Lung (tissue), 12 donors: ENCODE results near the gene PALS1. TPM values are rescaled to one million over a fixed set of nuclear protein-coding genes. Genes with fewer than 3 reads are reported as not detected.

Experiments
- ATAC-seq: fragments of 200-7000 bp; cut with Tn5 transposase; one replicate; pipeline ENCODE4 v1.9.1; 2020; ENCODE audit warnings: moderate number of reproducible peaks; ENCODE audit not compliant: insufficient read depth, low FRiP score
- DNase-seq, 3 donors: peaks; one replicate each; pipeline ENCODE4 v3.0.0-alpha.2; 2013 to 2017
- H3K27ac ChIP-seq, 2 donors: one replicate each; pipeline ENCODE4 v1.5.1; 2013; ENCODE audit warnings: mild to moderate bottlenecking in 2 of 2, moderate library complexity in 2 of 2, control low read depth in 1 of 2, inconsistent platforms in 1 of 2, low read depth in 1 of 2, low read length in 1 of 2
- H3K27me3 ChIP-seq, 3 donors: one replicate each; pipeline ENCODE4 v1.5.1; 2013; ENCODE audit warnings: low read length in 2 of 3; ENCODE audit not compliant: control insufficient read depth in 3 of 3, insufficient read depth in 3 of 3
- H3K36me3 ChIP-seq, 4 donors: one replicate each; pipeline ENCODE4 v1.5.1; 2013; ENCODE audit warnings: low read length in 4 of 4, mild to moderate bottlenecking in 1 of 4, moderate library complexity in 1 of 4; ENCODE audit not compliant: control insufficient read depth in 4 of 4, insufficient read depth in 4 of 4
- H3K4me1 ChIP-seq, 5 donors: one replicate each; pipeline ENCODE4 v1.5.1; 2013; ENCODE audit warnings: low read length in 5 of 5, mild to moderate bottlenecking in 2 of 5, moderate library complexity in 1 of 5; ENCODE audit not compliant: control insufficient read depth in 5 of 5, insufficient read depth in 5 of 5
- H3K4me3 ChIP-seq: one replicate; pipeline ENCODE4 v1.5.1; 2013; ENCODE audit warnings: mild to moderate bottlenecking, control low read depth, moderate library complexity
- H3K9ac ChIP-seq, 2 donors: one replicate each; pipeline ENCODE4 v1.5.1; 2013; ENCODE audit warnings: low read length in 2 of 2, control low read depth in 1 of 2; ENCODE audit not compliant: insufficient read depth in 1 of 2
- H3K9me3 ChIP-seq, 4 donors: one replicate each; pipeline ENCODE4 v1.5.1; 2013; ENCODE audit warnings: low read length in 3 of 4, mild to moderate bottlenecking in 1 of 4, moderate library complexity in 1 of 4; ENCODE audit not compliant: control insufficient read depth in 4 of 4, insufficient read depth in 3 of 4
- CTCF ChIP-seq: IDR thresholded peaks from 2 replicates; pipeline ENCODE4 v1.5.1; 2012; ENCODE audit warnings: mild to moderate bottlenecking; ENCODE audit errors: control extremely low read depth, extremely low read depth
- WGBS, 2 donors: extraction: QIAGEN DNeasy Blood & Tissue Kit; methylation state at CpG; one replicate each; pipeline ENCODE4 v1.1.7; 2013; 5-methylcytosine and 5-hydroxymethylcytosine counted together
- polyA plus RNA-seq, 2 donors: library from polyadenylated mRNA; stranded (reverse); fragments of 200-250 nt; gene quantifications; one replicate each; pipeline ENCODE4 v1.2.1, GENCODE V29; 2013
- total RNA-seq, 2 donors: library from RNA; depleted of rRNA in 1 of 2; stranded (reverse); fragments of >200 nt in 1 of 2; gene quantifications; one replicate each; pipeline ENCODE4 v1.2.1, GENCODE V29; 2014 to 2021
- donor health status: control.
- donor health status: control.
- donor health status: Bipolar disorder and iron deficiency.
- donor health status: healthy.
- donor health status: DM: yes; HTN: yes; CAD: no.

Gene PALS1
- total and polyA plus RNA-seq, 4 donors = 6.1 to 45.7 (median 17.4) TPM

GRCh38 chr14:67195279-67195678 is 46.0 kb upstream of the PALS1 start:
- ATAC-seq (no peak), DNase-seq (no peak)
- Histone ChIP-seq H3K27me3 (no peaks in the 10 kb centered on the region), H3K4me3 (no peak overlapping the region), H3K4me1 (no peaks in the 10 kb centered on the region), H3K36me3 (no peaks in the 10 kb centered on the region), H3K9ac (no peak overlapping the region), H3K9me3 (no peaks in the 10 kb centered on the region), H3K27ac (no peak overlapping the region)
- 80 to 84% methylated on average over 2 of the region's 2 CpGs for WGBS, 2 donors
- TF ChIP-seq CTCF = no peak

DNA sequence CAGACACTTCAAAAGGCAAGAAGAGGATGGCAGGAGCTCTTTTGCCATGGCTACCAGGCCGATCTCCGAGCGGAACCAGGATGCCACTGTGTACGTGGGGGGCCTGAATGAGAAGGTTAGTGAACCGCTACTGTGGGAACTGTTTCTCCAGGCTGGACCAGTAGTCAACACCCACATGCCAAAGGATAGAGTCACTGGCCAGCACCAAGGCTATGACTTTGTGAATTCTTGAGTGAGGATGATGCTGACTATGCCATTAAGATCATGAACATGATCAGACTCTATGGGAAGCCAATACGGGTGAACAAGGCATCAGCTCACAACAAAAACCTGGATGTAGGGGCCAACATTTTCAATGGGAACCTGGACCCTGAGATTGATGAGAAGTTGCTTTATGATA is 42.2 kb upstream of the PALS1 start:
- 92 to 97% methylated on average over 6 of the region's 6 CpGs for WGBS, 2 donors
- H3K27me3 ChIP-seq = no peaks in the 10 kb centered on the region
- no peak overlapping the region for H3K27ac ChIP-seq
- no peaks in the 10 kb centered on the region for H3K36me3 ChIP-seq
- no peak overlapping the region for H3K9ac ChIP-seq
- TF ChIP-seq CTCF = no peak
- H3K4me1 ChIP-seq = no peaks in the 10 kb centered on the region
- no peak overlapping the region for H3K4me3 ChIP-seq
- no peaks in the 10 kb centered on the region for H3K9me3 ChIP-seq
- DNase-seq = no peak
- no peak for ATAC-seq

DNA sequence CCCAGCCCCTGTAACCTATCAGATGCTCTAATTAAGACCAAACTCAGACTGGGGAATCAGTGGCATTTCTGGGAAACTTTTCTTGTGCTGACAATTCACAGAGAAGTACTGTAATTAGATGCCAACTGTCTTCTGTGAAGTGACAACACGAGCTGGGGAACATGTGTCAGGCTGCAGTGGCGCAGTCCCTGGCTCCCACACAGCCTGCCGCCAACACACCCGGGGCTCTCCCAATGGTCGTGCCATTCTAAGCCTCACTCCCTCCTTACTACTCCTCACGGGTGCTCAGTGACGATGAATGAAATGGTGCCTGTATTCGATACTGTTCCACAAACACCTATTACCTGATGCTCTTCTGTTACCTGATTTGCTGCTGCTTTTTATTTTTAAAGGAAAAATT is 33.4 kb upstream of the PALS1 start:
- no peak for DNase-seq
- no peaks in the 10 kb centered on the region for H3K4me1 ChIP-seq
- no peak overlapping the region for H3K4me3 ChIP-seq
- WGBS, 2 donors = 89 to 93% methylated on average over 8 of the region's 8 CpGs
- no peak overlapping the region for H3K9ac ChIP-seq
- no peaks in the 10 kb centered on the region for H3K27me3 ChIP-seq
- no peak for TF ChIP-seq CTCF
- H3K27ac ChIP-seq = no peak overlapping the region
- no peaks in the 10 kb centered on the region for H3K36me3 ChIP-seq
- H3K9me3 ChIP-seq = no peaks in the 10 kb centered on the region
- no peak for ATAC-seq

GRCh38 chr14:67218126-67218525 is 23.1 kb upstream of the PALS1 start:
- Histone ChIP-seq H3K4me3 (no peak overlapping the region), H3K27ac (no peak overlapping the region), H3K9ac (no peak overlapping the region), H3K36me3 (no peaks in the 10 kb centered on the region), H3K4me1 (no peaks in the 10 kb centered on the region), H3K9me3 (no peaks in the 10 kb centered on the region), H3K27me3 (no peaks in the 10 kb centered on the region)
- WGBS, 2 donors = 75 to 78% methylated on average over 2 of the region's 2 CpGs
- no peak for TF ChIP-seq CTCF
- DNase-seq (no peak), ATAC-seq (no peak)
